Transverse colon (tissue), 4 donors: ENCODE data around the gene C6. TPM values are rescaled to one million over a fixed set of nuclear protein-coding genes. Genes with fewer than 3 reads are reported as not detected.

Source experiments
- DNase-seq: peaks from one replicate; pipeline ENCODE4 v3.0.0-alpha.2; 2019
- H3K27ac ChIP-seq, 4 donors: fragments of 200-600 bp; sonication (generic); 2 replicates each; pipeline ENCODE4 v1.5.1; 2016 to 2018; ENCODE audit warnings: inconsistent platforms in 4 of 4
- H3K27me3 ChIP-seq: fragments of 200-600 bp; sonication (generic); 2 replicates; pipeline ENCODE4 v1.5.1; 2017; ENCODE audit warnings: inconsistent platforms
- H3K36me3 ChIP-seq, 4 donors: fragments of 200-600 bp; sonication (generic); 2 replicates each; pipeline ENCODE4 v1.5.1; 2017 to 2019; ENCODE audit warnings: inconsistent platforms in 4 of 4
- H3K4me1 ChIP-seq, 4 donors: fragments of 200-600 bp; sonication (generic); 2 replicates each; pipeline ENCODE4 v1.5.1; 2017 to 2020; ENCODE audit warnings: inconsistent platforms in 4 of 4
- H3K4me3 ChIP-seq, 4 donors: fragments of 200-600 bp; sonication (generic); 1 replicate in 1 of 4; 2 replicates in 3 of 4; pipeline versions ENCODE4 v1.5.1 to v1.6.1; 2017 to 2019; ENCODE audit warnings: inconsistent platforms in 4 of 4
- H3K9me3 ChIP-seq, 2 donors: fragments of 200-600 bp; sonication (generic); 2 replicates each; pipeline ENCODE4 v1.5.1; 2017 to 2019; ENCODE audit warnings: inconsistent platforms in 2 of 2
- CTCF ChIP-seq, 5 experiments: fragments of 200-600 bp in 3 of 5; fragments of 450-650 bp in 2 of 5; sonication (generic) in 3 of 5; IDR thresholded peaks; 1 replicate in 2 of 5; 2 replicates in 3 of 5; pipeline ENCODE4 v1.5.1; 2016 to 2017; ENCODE audit warnings: antibody characterized with exemption in 5 of 5, inconsistent platforms in 3 of 5, mild to moderate bottlenecking in 2 of 5, moderate library complexity in 1 of 5
- EP300 ChIP-seq: sonication (generic); formaldehyde crosslinking; IDR thresholded peaks from one replicate; pipeline ENCODE4 v1.6.1; 2017; ENCODE audit warnings: antibody characterized with exemption, low read depth
- POLR2A ChIP-seq: fragments of 450-650 bp; IDR thresholded peaks from one replicate; pipeline ENCODE4 v1.6.1; 2016; ENCODE audit warnings: antibody characterized with exemption, mild to moderate bottlenecking, moderate library complexity
- POLR2AphosphoS5 ChIP-seq, 3 donors: sonication (generic); formaldehyde crosslinking; IDR thresholded peaks; one replicate each; pipeline ENCODE4 v1.6.1; 2016; ENCODE audit warnings: antibody characterized with exemption in 3 of 3
- WGBS, 2 donors: methylation state at CpG; one replicate each; pipeline ENCODE4 v1.1.5; 2018; ENCODE audit warnings: low coverage in 1 of 2; 5-methylcytosine and 5-hydroxymethylcytosine counted together
- in situ Hi-C, 4 donors: fragments of 200-750 bp; cut with MboI; loops; one replicate each; pipeline versions ENCODE4 v1.15.0 to v1.15.1; 2017; ENCODE audit warnings: low sequenced_read_pairs in 3 of 4, low pct_ligation_motif_present in 1 of 4, low pct_unique_long_range_greater_than_20kb in 1 of 4
- intact Hi-C: fragments of 100-400 bp; cut with DNase I; formaldehyde crosslinking; loops from one replicate; pipeline ENCODE4 v1.15.1; 2023; ENCODE audit warnings: low total_unique reads
- total RNA-seq, 4 donors: library from RNA; depleted of rRNA; stranded (reverse); fragments of >200 nt; gene quantifications; one replicate each; pipeline ENCODE4 v1.1.0, GENCODE V29; 2016

C6 gene
- total RNA-seq, 4 donors from 2014 or later = 1.9 to 2.2 (median 2.0) TPM; not detected in 1

- DNase-seq = no peak
- TF ChIP-seq POLR2AphosphoS5 (IDR thresholded peaks at IDR 0.05) = no peak
- intact Hi-C loops (no loop called here), in situ Hi-C loops (no loop called here)
- H3K9me3 ChIP-seq = peaks cover 4 to 5% of the 10 kb centered on the region in 2 donors
- no peak overlapping the region for H3K27ac ChIP-seq
- 92 to 97% methylated on average over 2 of the region's 2 CpGs for WGBS, 2 donors
- no peak overlapping the region for H3K4me3 ChIP-seq
- H3K4me1 ChIP-seq = no peaks in the 10 kb centered on the region
- no peaks in the 10 kb centered on the region for H3K27me3 ChIP-seq
- no peaks in the 10 kb centered on the region for H3K36me3 ChIP-seq
Measured at GRCh38 chr5:41223962-41224361, 10.6 kb upstream of the C6 start.

- Histone ChIP-seq H3K9me3 (no peaks in the 10 kb centered on the region), H3K4me1 (no peaks in the 10 kb centered on the region), H3K36me3 (no peaks in the 10 kb centered on the region), H3K27me3 (no peaks in the 10 kb centered on the region), H3K4me3 (no peak overlapping the region), H3K27ac (peak overlapping the region in 2 of 4 donors; percentile 27 to 39)
- 57 to 64% methylated on average over 2 of the region's 2 CpGs for WGBS, 2 donors
- no peak for DNase-seq
- in situ Hi-C loops (no loop called here), intact Hi-C loops (no loop called here)
- no peak for TF ChIP-seq EP300
- TF ChIP-seq POLR2AphosphoS5 (IDR thresholded peaks at IDR 0.05) = peak in 1 of 3 donors; percentile 39
Measured at GRCh38 chr5:41219658-41220269, 6.4 kb upstream of the C6 start.

- TF ChIP-seq POLR2A = no peak
- TF ChIP-seq CTCF (IDR thresholded peaks at IDR 0.05) = no peak
- TF ChIP-seq EP300 = no peak
- TF ChIP-seq POLR2AphosphoS5 (IDR thresholded peaks at IDR 0.05) = no peak
- Histone ChIP-seq H3K36me3 (no peaks in the 10 kb centered on the region), H3K4me3 (no peak overlapping the region), H3K4me1 (no peaks in the 10 kb centered on the region), H3K27me3 (no peaks in the 10 kb centered on the region), H3K9me3 (no peaks in the 10 kb centered on the region), H3K27ac (peak overlapping the region in 2 of 4 donors; percentile 27 to 39)
- intact Hi-C loops (no loop called here), in situ Hi-C loops (no loop called here)
- no peak for DNase-seq
- 71 to 76% methylated on average over 1 of the region's 1 CpG for WGBS, 2 donors
Measured at GRCh38 chr5:41218929-41219657, 5.8 kb upstream of the C6 start.

- no peaks in the 10 kb centered on the region for H3K27me3 ChIP-seq
- peaks cover 0 to 11% (median 0%) of the 10 kb centered on the region in 4 donors for H3K4me1 ChIP-seq
- in situ Hi-C loops (no loop called here), intact Hi-C loops (no loop called here)
- no peaks in the 10 kb centered on the region for H3K36me3 ChIP-seq
- H3K27ac ChIP-seq = no peak overlapping the region
- no peaks in the 10 kb centered on the region for H3K9me3 ChIP-seq
- no peak overlapping the region for H3K4me3 ChIP-seq
- TF ChIP-seq EP300 (no peak), POLR2A (no peak), CTCF (IDR thresholded peaks at IDR 0.05) (no peak), POLR2AphosphoS5 (IDR thresholded peaks at IDR 0.05) (no peak)
- DNase-seq = no peak
Measured at GRCh38 chr5:41214182-41214581, 850 bp upstream of the C6 start.

- intact Hi-C loops = no loop called here
- DNase-seq = no peak
- H3K27ac ChIP-seq = no peak overlapping the region
- H3K4me3 ChIP-seq = no peak overlapping the region
- H3K36me3 ChIP-seq = no peaks in the 10 kb centered on the region
- peaks cover 0 to 11% (median 0%) of the 10 kb centered on the region in 4 donors for H3K4me1 ChIP-seq
- TF ChIP-seq POLR2A (no peak), EP300 (no peak), POLR2AphosphoS5 (IDR thresholded peaks at IDR 0.05) (no peak), CTCF (IDR thresholded peaks at IDR 0.05) (no peak)
- in situ Hi-C loops = no loop called here
- no peaks in the 10 kb centered on the region for H3K27me3 ChIP-seq
- no peaks in the 10 kb centered on the region for H3K9me3 ChIP-seq
- 40 to 50% methylated on average over 1 of the region's 1 CpG for WGBS, 2 donors
Measured at GRCh38 chr5:41212935-41213334, 397 bp downstream of the C6 start.
